Esophagus muscularis mucosa (tissue), 4 donors: ENCODE results near the gene USP4. TPM values are rescaled to one million over a fixed set of nuclear protein-coding genes. Genes with fewer than 3 reads are reported as not detected.

Source experiments
- DNase-seq: peaks from one replicate; pipeline ENCODE4 v3.0.0-alpha.2; 2017; ENCODE audit errors: extremely low spot score
- H3K27ac ChIP-seq, 4 donors: fragments of 200-600 bp; sonication (generic); replicated peaks in 1 of 4; 1 replicate in 3 of 4; 2 replicates in 1 of 4; pipeline ENCODE4 v1.5.1; 2016 to 2019; ENCODE audit warnings: mild to moderate bottlenecking in 1 of 4
- H3K27me3 ChIP-seq, 4 donors: fragments of 200-600 bp; sonication (generic); one replicate each; pipeline versions ENCODE4 v1.5.1 to v1.6.0; 2016 to 2019
- H3K36me3 ChIP-seq, 4 donors: fragments of 200-600 bp; sonication (generic); one replicate each; pipeline ENCODE4 v1.5.1; 2016 to 2019
- H3K4me1 ChIP-seq, 4 donors: fragments of 200-600 bp; sonication (generic); one replicate each; pipeline ENCODE4 v1.5.1; 2016 to 2019
- H3K4me3 ChIP-seq, 4 donors: fragments of 200-600 bp; sonication (generic); 1 replicate in 2 of 4; 2 replicates in 2 of 4; pipeline ENCODE4 v1.5.1; 2016 to 2019; ENCODE audit warnings: mild to moderate bottlenecking in 4 of 4, moderate library complexity in 1 of 4
- H3K9me3 ChIP-seq, 4 donors: fragments of 200-600 bp; sonication (generic); 1 replicate in 3 of 4; 2 replicates in 1 of 4; pipeline ENCODE4 v1.5.1; 2016 to 2019
- CTCF ChIP-seq, 3 experiments: fragments of 200-600 bp in 2 of 3; fragments of 450-650 bp in 1 of 3; sonication (generic) in 2 of 3; IDR thresholded peaks; one replicate each; pipeline ENCODE4 v1.5.1; 2017 to 2019; ENCODE audit warnings: antibody characterized with exemption in 3 of 3, mild to moderate bottlenecking in 2 of 3, moderate library complexity in 1 of 3
- EP300 ChIP-seq: sonication (generic); formaldehyde crosslinking; IDR thresholded peaks from one replicate; pipeline ENCODE4 v1.6.1; 2017; ENCODE audit warnings: antibody characterized with exemption
- POLR2A ChIP-seq: fragments of 450-650 bp; IDR thresholded peaks from one replicate; pipeline ENCODE4 v1.6.1; 2017; ENCODE audit warnings: antibody characterized with exemption, moderate library complexity, mild to moderate bottlenecking, low read depth
- POLR2AphosphoS5 ChIP-seq, 2 donors: sonication (generic); formaldehyde crosslinking; IDR thresholded peaks; one replicate each; pipeline ENCODE4 v1.6.1; 2017; ENCODE audit warnings: antibody characterized with exemption in 2 of 2
- WGBS: methylation state at CpG from one replicate; pipeline ENCODE4 v1.1.5; 2018; 5-methylcytosine and 5-hydroxymethylcytosine counted together
- intact Hi-C: fragments of 100-400 bp; cut with DNase I; formaldehyde crosslinking; loops from one replicate; pipeline ENCODE4 v1.15.1; 2023
- total RNA-seq, 4 donors: library from RNA; depleted of rRNA; stranded (reverse); fragments of >200 nt; gene quantifications; one replicate each; pipeline versions ENCODE4 v1.1.0 to v1.2.1, GENCODE V29; 2016

The USP4 gene
- total RNA-seq, 4 donors from 2014 or later = 17.9 to 35.7 (median 24.3) TPM

DNA sequence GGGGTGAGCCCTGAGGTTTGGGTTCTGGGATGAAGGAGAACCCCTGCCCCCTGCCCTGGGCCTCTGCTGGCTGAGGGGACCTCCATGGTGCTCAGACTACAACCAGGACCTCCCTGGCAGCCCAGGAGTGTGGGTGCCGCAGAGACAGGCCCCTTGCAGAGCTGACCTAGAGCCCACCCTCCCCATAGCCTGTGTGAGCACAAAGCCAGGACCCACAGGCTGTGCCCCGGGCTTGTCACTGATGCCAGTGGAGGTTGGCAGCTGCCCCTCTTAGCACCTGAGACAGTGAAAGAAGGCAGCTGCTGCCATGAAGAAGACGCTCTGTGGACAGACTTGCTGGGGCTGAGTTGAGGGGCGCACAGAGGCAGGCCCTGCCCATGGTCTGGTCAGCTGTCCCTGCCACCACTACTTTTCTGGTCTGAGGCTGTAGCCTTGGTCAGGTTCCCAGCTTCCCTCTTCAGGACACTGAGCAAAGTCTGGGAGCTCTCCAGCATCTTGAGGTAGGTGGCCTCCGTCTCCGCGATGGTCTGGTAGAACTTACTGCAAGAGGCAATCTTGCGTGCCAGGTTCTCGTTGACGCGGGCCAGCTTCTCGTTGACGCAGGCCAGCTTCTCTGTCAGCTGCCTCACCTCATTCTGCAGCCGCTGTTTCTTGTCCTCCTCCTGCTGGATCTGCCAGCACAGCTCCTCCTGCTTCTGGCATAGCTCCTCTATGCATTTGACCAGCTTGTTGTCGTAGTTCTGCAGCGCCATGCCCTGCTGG is 23.0 kb downstream of the USP4 start:
- no peak for TF ChIP-seq CTCF (IDR thresholded peaks at IDR 0.05)
- TF ChIP-seq POLR2A = no peak
- no peak for TF ChIP-seq POLR2AphosphoS5 (IDR thresholded peaks at IDR 0.05)
- TF ChIP-seq EP300 = no peak
- Histone ChIP-seq H3K27ac (no peak overlapping the region), H3K4me3 (no peak overlapping the region), H3K27me3 (no peaks in the 10 kb centered on the region), H3K9me3 (no peaks in the 10 kb centered on the region), H3K36me3 (peaks cover 43 to 93% (median 87%) of the 10 kb centered on the region in 4 donors), H3K4me1 (peaks cover 0 to 6% (median 0%) of the 10 kb centered on the region in 4 donors)
- intact Hi-C loops = no loop called here
- DNase-seq = peak; percentile 92
- WGBS = 89% methylated on average over 15 of the region's 16 CpGs

DNA sequence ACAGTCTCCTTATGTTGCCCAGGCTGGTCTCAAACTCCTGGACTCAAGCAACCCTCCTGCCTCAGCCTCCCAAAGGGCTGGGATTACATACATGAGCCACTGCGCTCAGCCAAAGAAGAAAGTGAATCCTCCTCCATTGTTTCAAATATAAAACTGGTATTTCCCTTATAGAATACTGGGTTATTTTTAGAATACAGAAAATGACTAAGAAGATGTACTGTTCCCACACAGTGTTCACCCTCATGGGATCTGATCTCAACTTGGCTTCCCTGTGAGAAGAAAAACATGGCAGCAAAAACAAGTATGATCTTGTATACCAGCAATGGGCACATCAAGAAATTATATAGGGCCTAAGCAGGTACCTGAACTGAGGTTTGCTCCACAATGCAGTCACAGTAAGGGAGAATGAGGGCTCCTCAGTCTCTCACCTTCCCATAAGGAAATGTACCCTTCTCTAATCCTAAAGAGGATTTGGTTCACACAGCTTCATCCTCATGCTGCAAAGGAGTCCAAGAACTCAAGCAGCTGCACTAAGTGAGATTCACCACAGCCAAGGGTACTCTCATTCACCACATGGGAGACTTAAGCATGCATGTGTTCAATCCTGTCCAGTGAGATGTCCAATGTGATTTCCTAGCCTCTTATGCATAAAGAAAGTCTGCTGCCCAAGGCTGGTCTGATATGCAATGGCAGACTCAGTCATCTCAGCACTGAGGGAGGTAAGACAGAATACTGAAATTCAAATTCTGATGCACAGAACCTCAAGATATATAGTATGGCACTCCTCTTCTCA is 25.8 kb downstream of the USP4 start:
- H3K9me3 ChIP-seq = no peaks in the 10 kb centered on the region
- intact Hi-C loops = no loop called here
- H3K27ac ChIP-seq = no peak overlapping the region
- TF ChIP-seq CTCF (IDR thresholded peaks at IDR 0.05) = no peak
- no peak for TF ChIP-seq POLR2A
- TF ChIP-seq POLR2AphosphoS5 (IDR thresholded peaks at IDR 0.05) = no peak
- H3K27me3 ChIP-seq = no peaks in the 10 kb centered on the region
- no peak overlapping the region for H3K4me3 ChIP-seq
- H3K4me1 ChIP-seq = peaks cover 0 to 6% (median 0%) of the 10 kb centered on the region in 4 donors
- no peak for DNase-seq
- peaks cover 48 to 93% (median 84%) of the 10 kb centered on the region in 4 donors for H3K36me3 ChIP-seq
- 92% methylated on average over 1 of the region's 1 CpG for WGBS

GRCh38 chr3:49311283-49311682 is 28.6 kb downstream of the USP4 start:
- WGBS = 96% methylated on average over 3 of the region's 3 CpGs
- Histone ChIP-seq H3K4me3 (no peak overlapping the region), H3K27ac (no peak overlapping the region), H3K9me3 (no peaks in the 10 kb centered on the region), H3K27me3 (no peaks in the 10 kb centered on the region), H3K36me3 (peaks cover 35 to 93% (median 86%) of the 10 kb centered on the region in 4 donors), H3K4me1 (peaks cover 0 to 6% (median 0%) of the 10 kb centered on the region in 4 donors)
- DNase-seq = no peak
- TF ChIP-seq EP300 (no peak), POLR2A (no peak), POLR2AphosphoS5 (IDR thresholded peaks at IDR 0.05) (no peak), CTCF (IDR thresholded peaks at IDR 0.05) (no peak)
- intact Hi-C loops = no loop called here

DNA sequence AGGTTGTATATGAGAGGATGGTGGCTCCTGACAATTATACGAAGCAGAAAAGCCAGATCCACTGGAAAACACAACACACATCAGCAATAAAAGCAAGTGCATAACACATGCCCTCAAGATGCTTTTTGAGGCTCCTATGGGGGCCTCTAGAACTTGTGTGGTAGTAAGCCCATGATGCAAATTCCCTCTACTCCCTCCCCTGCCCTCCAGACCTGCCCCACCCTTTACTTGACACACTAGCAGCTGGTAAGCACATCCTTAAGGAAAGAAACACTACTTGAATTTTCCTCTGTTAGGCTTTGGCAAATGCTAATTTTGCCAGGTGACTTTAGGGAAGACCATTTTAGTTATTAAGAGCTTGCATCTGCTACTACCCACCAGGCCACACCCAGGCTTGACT is 29.2 kb downstream of the USP4 start:
- H3K36me3 ChIP-seq = peaks cover 40 to 93% (median 86%) of the 10 kb centered on the region in 4 donors

More for the DNA sequence above, 29.2 kb downstream of the USP4 start:
- TF ChIP-seq POLR2A (no peak), EP300 (no peak), CTCF (IDR thresholded peaks at IDR 0.05) (no peak), POLR2AphosphoS5 (IDR thresholded peaks at IDR 0.05) (no peak)
- Histone ChIP-seq H3K4me1 (peaks cover 0 to 6% (median 0%) of the 10 kb centered on the region in 4 donors), H3K9me3 (no peaks in the 10 kb centered on the region), H3K27me3 (no peaks in the 10 kb centered on the region), H3K4me3 (no peak overlapping the region), H3K27ac (no peak overlapping the region)
- 71% methylated on average over 1 of the region's 1 CpG for WGBS
- DNase-seq = no peak
- intact Hi-C loops = no loop called here
